Measurements from ENCODE around the gene NR6A1.

- TF ChIP-seq CTCF (IDR thresholded peaks at IDR 0.05 in 8 of 11, conservative IDR thresholded peaks at IDR 0.05 in 3 of 11) (no peak), POLR2A (IDR thresholded peaks at IDR 0.05) (no peak)
These were observed 139.0 kb downstream of the NR6A1 start for GRCh38 chr9:124632077-124632621.
